HepG2 (cell line): ENCODE measurements around the gene SAMD14. TPM values are rescaled to one million over a fixed set of nuclear protein-coding genes. Genes with fewer than 3 reads are reported as not detected.

Experiments used
- ATF2 ChIP-seq: sonication (generic); formaldehyde crosslinking; IDR thresholded peaks from 2 replicates; pipeline ENCODE4 v1.4.0; 2020; ENCODE audit warnings: missing genetic modification reagents
- CTCF ChIP-seq: sonication (generic); formaldehyde crosslinking; IDR thresholded peaks from 2 replicates; pipeline ENCODE4 v1.5.0; 2020; ENCODE audit warnings: mild to moderate bottlenecking, missing genetic modification reagents, moderate library complexity
- FOXC1 ChIP-seq: sonication (generic); formaldehyde crosslinking; IDR thresholded peaks from 2 replicates; pipeline ENCODE4 v1.8.0; 2022; ENCODE audit warnings: mild to moderate bottlenecking, missing genetic modification reagents, borderline replicate concordance
- GATAD1 ChIP-seq: IDR thresholded peaks from 2 replicates; pipeline ENCODE4 v1.6.1; 2016; ENCODE audit warnings: missing genetic modification reagents, missing compliant biosample characterization
- HNRNPUL1 ChIP-seq: fragments of 200-400 bp; formaldehyde crosslinking; IDR thresholded peaks from 2 replicates; pipeline ENCODE4 v1.6.1; 2017; ENCODE audit warnings: low read depth, mild to moderate bottlenecking, low read length, moderate library complexity
- KDM2A ChIP-seq: sonication (generic); formaldehyde crosslinking; IDR thresholded peaks from 2 replicates; pipeline ENCODE4 v1.4.0; 2020; ENCODE audit warnings: low read depth, missing genetic modification reagents, borderline replicate concordance
- MIER3 ChIP-seq: IDR thresholded peaks from 2 replicates; pipeline ENCODE4 v1.6.1; 2016; ENCODE audit warnings: missing compliant biosample characterization, borderline replicate concordance
- NFKB2 ChIP-seq: sonication (generic); formaldehyde crosslinking; IDR thresholded peaks from 2 replicates; pipeline ENCODE4 v1.4.0; 2020; ENCODE audit warnings: missing genetic modification reagents, borderline replicate concordance
- SMAD3 ChIP-seq: sonication (generic); formaldehyde crosslinking; IDR thresholded peaks from 2 replicates; pipeline ENCODE4 v1.4.0; 2020; ENCODE audit warnings: missing genetic modification reagents
- SMC3 ChIP-seq: IDR thresholded peaks from 2 replicates; pipeline ENCODE4 v1.6.1; 2011; ENCODE audit warnings: low read length, improper control_type of control experiment
- SP2 ChIP-seq: sonication (generic); formaldehyde crosslinking; IDR thresholded peaks from 2 replicates; pipeline ENCODE4 v1.5.1; 2020; ENCODE audit warnings: mild to moderate bottlenecking, missing genetic modification reagents
- THYN1 ChIP-seq: sonication (generic); formaldehyde crosslinking; IDR thresholded peaks from 2 replicates; pipeline ENCODE4 v1.8.1; 2023; ENCODE audit warnings: low read depth, mild to moderate bottlenecking, moderate library complexity, missing genetic modification reagents, borderline replicate concordance
- ZNF225 ChIP-seq: sonication (generic); formaldehyde crosslinking; IDR thresholded peaks from 2 replicates; pipeline ENCODE4 v1.4.0; 2020; ENCODE audit warnings: mild to moderate bottlenecking, missing genetic modification reagents
- ZNF235 ChIP-seq: sonication (generic); formaldehyde crosslinking; IDR thresholded peaks from 2 replicates; pipeline ENCODE4 v1.8.1; 2023; ENCODE audit warnings: mild to moderate bottlenecking, missing genetic modification reagents, borderline replicate concordance
- ZNF292 ChIP-seq: sonication (generic); formaldehyde crosslinking; IDR thresholded peaks from 2 replicates; pipeline ENCODE4 v1.8.1; 2022; ENCODE audit warnings: mild to moderate bottlenecking, low read depth, missing genetic modification reagents, borderline replicate concordance
- ZNF3 ChIP-seq: IDR thresholded peaks from 2 replicates; pipeline ENCODE4 v1.7.0; 2017; ENCODE audit warnings: inconsistent platforms
- ZNF333 ChIP-seq: sonication (generic); formaldehyde crosslinking; IDR thresholded peaks from 2 replicates; pipeline ENCODE4 v1.4.0; 2020; ENCODE audit warnings: mild to moderate bottlenecking, missing genetic modification reagents, borderline replicate concordance
- ZNF563 ChIP-seq: sonication (generic); formaldehyde crosslinking; IDR thresholded peaks from 2 replicates; pipeline ENCODE4 v1.8.0; 2022; ENCODE audit warnings: mild to moderate bottlenecking, moderate library complexity, missing genetic modification reagents
- ZNF644 ChIP-seq: IDR thresholded peaks from 2 replicates; pipeline ENCODE4 v1.6.1; 2016; ENCODE audit warnings: low read depth
- ZNF883 ChIP-seq: sonication (generic); formaldehyde crosslinking; IDR thresholded peaks from 2 replicates; pipeline ENCODE4 v1.5.1; 2020; ENCODE audit warnings: mild to moderate bottlenecking, missing genetic modification reagents; ENCODE audit errors: not compliant biosample characterization
- ZNF891 ChIP-seq: sonication (generic); formaldehyde crosslinking; IDR thresholded peaks from 2 replicates; pipeline ENCODE4 v1.5.0; 2020; ENCODE audit warnings: mild to moderate bottlenecking, missing genetic modification reagents
- ZSCAN21 ChIP-seq: sonication (generic); formaldehyde crosslinking; IDR thresholded peaks from 2 replicates; pipeline ENCODE4 v1.8.0; 2022; ENCODE audit warnings: mild to moderate bottlenecking, missing genetic modification reagents, moderate library complexity, borderline replicate concordance
- polyA plus RNA-seq, 8 experiments: library from polyadenylated mRNA; depleted of rRNA in 3 of 8; stranded (reverse) in 7 of 8; unstranded in 1 of 8; fragments of >200 nt; fragmentation: Illumina TruSeq in 4 of 8; extraction: Trizol in 4 of 8; gene quantifications; 2 replicates each; pipeline versions ENCODE4 v1.2.1 to v1.2.3, GENCODE V29; 2011 to 2016; ENCODE audit warnings: low read depth in 4 of 8, missing spikeins in 1 of 8, mixed read lengths in 1 of 8; ENCODE audit not compliant: insufficient read depth in 1 of 8
- total RNA-seq, 5 experiments: library from RNA; depleted of rRNA; stranded (reverse); fragments of >200 nt; fragmentation: Illumina TruSeq; extraction: Trizol; gene quantifications; 2 replicates each; pipeline ENCODE4 v1.2.3, GENCODE V29; 2016; ENCODE audit warnings: low read depth in 1 of 5
- TF ChIP-seq, protein P1 (sequence below): sonication (generic); formaldehyde crosslinking; IDR thresholded peaks from 2 replicates; pipeline ENCODE4 v1.5.1; 2020; ENCODE audit warnings: missing genetic modification reagents, mild to moderate bottlenecking, borderline replicate concordance
- TF ChIP-seq, protein P2 (sequence below): sonication (generic); formaldehyde crosslinking; IDR thresholded peaks from 2 replicates; pipeline ENCODE4 v1.4.0; 2020; ENCODE audit warnings: missing genetic modification reagents

SAMD14 gene
- total and polyA plus RNA-seq, 2 of the 13 experiments (the other 11 are each of a cell fraction or from before 2014, with no cell fraction given): 0.07 to 0.22 TPM

DNA sequence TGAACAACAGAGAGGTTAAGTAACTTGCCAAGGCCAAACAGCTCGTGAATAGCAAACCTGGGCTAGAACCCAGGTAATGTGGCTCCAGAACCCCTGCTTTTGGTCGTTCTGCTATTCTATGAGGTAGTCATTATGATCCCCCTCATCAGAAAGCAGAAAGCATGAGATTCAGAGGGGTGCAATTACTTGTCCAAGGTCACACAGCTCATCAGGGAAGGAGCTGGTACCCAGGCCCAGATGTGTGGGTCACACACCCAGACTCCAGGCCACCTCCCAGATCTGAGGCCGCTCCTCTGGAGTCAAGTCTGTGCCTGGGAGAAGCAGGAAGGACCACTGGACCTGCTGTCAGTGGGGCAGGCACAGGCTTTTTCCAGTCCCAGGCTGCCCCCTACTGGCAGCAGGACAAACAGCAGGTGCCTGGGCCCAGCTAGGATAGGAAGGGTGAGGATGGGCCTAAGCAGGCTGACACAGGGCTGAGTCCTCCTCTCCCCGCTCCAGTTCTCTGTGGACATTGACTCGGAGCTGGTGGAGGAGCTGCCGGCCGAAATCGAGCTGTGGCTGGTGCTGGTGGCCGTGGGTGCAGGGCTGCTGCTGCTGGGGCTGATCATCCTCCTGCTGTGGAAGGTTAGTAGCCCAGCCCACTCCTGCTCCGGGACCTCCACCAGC, 42.6 kb downstream of the SAMD14 start (continued):
- TF ChIP-seq HNRNPUL1 (no peak), ZNF235 (CRISPR knock-in tag) (0 out of 2 replicates have a peak, but pooled peaks have one; percentile 56), SP2 (peak; percentile 54; the same call in 1 of the 2 replicates), SMAD3 (CRISPR knock-in tag) (0 out of 2 replicates have a peak, but pooled peaks have one; percentile 35), FOXC1 (CRISPR knock-in tag) (no peak), MIER3 (CRISPR knock-in tag) (no peak), KDM2A (CRISPR knock-in tag) (peak; percentile 58; the same call in 1 of the 2 replicates), ZSCAN21 (CRISPR knock-in tag) (no peak), ZNF292 (CRISPR knock-in tag) (0 out of 2 replicates have a peak, but pooled peaks have one; percentile 30), NFKB2 (0 out of 2 replicates have a peak, but pooled peaks have one; percentile 35), ATF2 (CRISPR knock-in tag) (peak; percentile 43; the same call in 1 of the 2 replicates), CTCF (peak; percentile 100), GATAD1 (CRISPR knock-in tag) (0 out of 2 replicates have a peak, but pooled peaks have one; percentile 38), ZNF225 (CRISPR knock-in tag) (0 out of 2 replicates have a peak, but pooled peaks have one; percentile 70), ZNF891 (CRISPR knock-in tag) (peak; percentile 44; the same call in 1 of the 2 replicates), ZNF563 (CRISPR knock-in tag) (0 out of 2 replicates have a peak, but pooled peaks have one; percentile 9), THYN1 (CRISPR knock-in tag) (no peak), ZNF644 (CRISPR knock-in tag) (no peak), ZNF333 (CRISPR knock-in tag) (peak; percentile 59; the same call in 1 of the 2 replicates), ZNF883 (CRISPR knock-in tag) (peak; percentile 61), ZNF3 (CRISPR knock-in tag) (no peak), SMC3 (peak; percentile 55)
- TF ChIP-seq, protein P1, sequence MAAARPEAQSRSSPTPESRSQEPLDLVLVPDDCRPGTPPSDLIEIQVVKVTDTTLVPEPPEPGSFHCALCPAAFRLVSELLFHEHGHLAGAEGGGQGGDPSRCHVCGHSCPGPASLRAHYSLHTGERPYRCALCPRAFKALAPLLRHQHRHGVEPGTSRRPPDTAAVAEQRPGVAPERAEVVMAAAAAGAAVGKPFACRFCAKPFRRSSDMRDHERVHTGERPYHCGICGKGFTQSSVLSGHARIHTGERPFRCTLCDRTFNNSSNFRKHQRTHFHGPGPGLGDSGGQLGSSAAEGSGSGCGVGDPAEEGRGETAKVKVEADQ (CRISPR knock-in tag): 0 out of 2 replicates have a peak, but pooled peaks have one; percentile 25
- TF ChIP-seq, protein P2, sequence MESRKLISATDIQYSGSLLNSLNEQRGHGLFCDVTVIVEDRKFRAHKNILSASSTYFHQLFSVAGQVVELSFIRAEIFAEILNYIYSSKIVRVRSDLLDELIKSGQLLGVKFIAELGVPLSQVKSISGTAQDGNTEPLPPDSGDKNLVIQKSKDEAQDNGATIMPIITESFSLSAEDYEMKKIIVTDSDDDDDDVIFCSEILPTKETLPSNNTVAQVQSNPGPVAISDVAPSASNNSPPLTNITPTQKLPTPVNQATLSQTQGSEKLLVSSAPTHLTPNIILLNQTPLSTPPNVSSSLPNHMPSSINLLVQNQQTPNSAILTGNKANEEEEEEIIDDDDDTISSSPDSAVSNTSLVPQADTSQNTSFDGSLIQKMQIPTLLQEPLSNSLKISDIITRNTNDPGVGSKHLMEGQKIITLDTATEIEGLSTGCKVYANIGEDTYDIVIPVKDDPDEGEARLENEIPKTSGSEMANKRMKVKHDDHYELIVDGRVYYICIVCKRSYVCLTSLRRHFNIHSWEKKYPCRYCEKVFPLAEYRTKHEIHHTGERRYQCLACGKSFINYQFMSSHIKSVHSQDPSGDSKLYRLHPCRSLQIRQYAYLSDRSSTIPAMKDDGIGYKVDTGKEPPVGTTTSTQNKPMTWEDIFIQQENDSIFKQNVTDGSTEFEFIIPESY (CRISPR knock-in tag): peak; percentile 17; the same call in 1 of the 2 replicates
